Mesendoderm (in vitro differentiated cells): ENCODE results near the gene FLT1.

Experiments used
- DNase-seq: peaks from one replicate; pipeline ENCODE4 v3.0.0; 2013
- H2AK5ac ChIP-seq: 2 replicates; pipeline ENCODE4 v1.6.1; 2013; ENCODE audit warnings: low read length, inconsistent platforms
- H2BK120ac ChIP-seq: 2 replicates; pipeline ENCODE4 v1.6.1; 2013; ENCODE audit warnings: low read depth, mild to moderate bottlenecking, low read length, moderate library complexity, mixed read lengths
- H2BK15ac ChIP-seq: replicated peaks from 2 replicates; pipeline ENCODE4 v1.6.1; 2013; ENCODE audit warnings: low read depth, mild to moderate bottlenecking, moderate library complexity
- H2BK5ac ChIP-seq: 2 replicates; pipeline ENCODE4 v1.6.1; 2013; ENCODE audit warnings: low read length, inconsistent platforms
- H3K18ac ChIP-seq: 2 replicates; pipeline ENCODE4 v1.6.1; 2013; ENCODE audit warnings: mild to moderate bottlenecking, low read length, mixed read lengths
- H3K23ac ChIP-seq: one replicate; pipeline ENCODE4 v1.6.1; 2013; ENCODE audit warnings: low read length
- H3K27ac ChIP-seq: 2 replicates; pipeline ENCODE4 v1.5.1; 2013; ENCODE audit warnings: low read depth, mild to moderate bottlenecking, inconsistent platforms, low read length, moderate library complexity
- H3K27me3 ChIP-seq: 2 replicates; pipeline ENCODE4 v1.6.1; 2013; ENCODE audit warnings: low read length, control low read depth, mild to moderate bottlenecking, inconsistent platforms; ENCODE audit not compliant: insufficient read depth, poor library complexity
- H3K36me3 ChIP-seq: 2 replicates; pipeline ENCODE4 v1.6.1; 2013; ENCODE audit warnings: low read length, inconsistent platforms; ENCODE audit not compliant: control insufficient read depth, insufficient read depth
- H3K4ac ChIP-seq: one replicate; pipeline ENCODE4 v1.6.1; 2013; ENCODE audit warnings: low read depth, mild to moderate bottlenecking, low read length, moderate library complexity
- H3K4me1 ChIP-seq: 2 replicates; pipeline ENCODE4 v1.6.1; 2013; ENCODE audit warnings: low read depth, low read length, inconsistent platforms; ENCODE audit not compliant: control insufficient read depth
- H3K4me2 ChIP-seq: 2 replicates; pipeline ENCODE4 v1.6.1; 2013; ENCODE audit warnings: low read length
- H3K4me3 ChIP-seq: 2 replicates; pipeline ENCODE4 v1.5.1; 2013; ENCODE audit warnings: mild to moderate bottlenecking, low read length
- H3K56ac ChIP-seq: one replicate; pipeline ENCODE4 v1.6.1; 2013; ENCODE audit warnings: low read length
- H3K79me1 ChIP-seq: 2 replicates; pipeline ENCODE4 v1.6.1; 2013; ENCODE audit warnings: low read length, inconsistent platforms
- H3K79me2 ChIP-seq: 2 replicates; pipeline ENCODE4 v1.6.1; 2013; ENCODE audit warnings: mild to moderate bottlenecking, low read length; ENCODE audit not compliant: control insufficient read depth, insufficient read depth
- H3K9ac ChIP-seq: 2 replicates; pipeline ENCODE4 v1.6.1; 2013; ENCODE audit warnings: low read length, inconsistent platforms
- H4K5ac ChIP-seq: one replicate; pipeline ENCODE4 v1.6.1; 2013; ENCODE audit warnings: low read length
- H4K8ac ChIP-seq: one replicate; pipeline ENCODE4 v1.6.1; 2013; ENCODE audit warnings: low read depth, mild to moderate bottlenecking, control low read depth, low read length, moderate library complexity
- WGBS: extraction: QIAGEN DNeasy Blood & Tissue Kit; methylation state at CpG from one replicate; pipeline ENCODE4 v1.1.7; 2013; ENCODE audit warnings: low lambda C conversion rate, missing lambda C conversion rate; ENCODE audit not compliant: insufficient coverage; ENCODE audit errors: extremely low coverage; 5-methylcytosine and 5-hydroxymethylcytosine counted together

Gene FLT1

DNA sequence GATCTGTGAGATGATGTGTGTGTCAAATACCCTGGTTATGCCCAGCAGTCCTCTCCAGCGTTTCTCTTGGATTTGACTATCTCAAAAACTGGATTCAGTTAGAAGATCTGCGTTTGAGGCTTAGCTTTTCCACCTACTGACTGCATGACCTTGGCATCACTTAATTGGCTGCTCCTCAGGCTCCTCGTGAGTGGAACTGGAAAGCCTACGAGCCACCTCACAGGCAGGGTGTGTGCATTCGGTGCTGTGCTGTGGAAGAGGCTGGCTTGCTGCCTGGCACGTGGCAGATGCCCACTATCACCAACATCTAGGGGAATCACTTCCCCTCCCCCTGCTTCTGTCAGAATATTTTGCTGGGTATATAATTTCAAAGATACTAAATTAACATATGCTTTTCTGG is 25.6 kb downstream of the FLT1 start:
- no peak overlapping the region for H3K4me3 ChIP-seq
- no peak overlapping the region for H3K56ac ChIP-seq
- no peak for DNase-seq
- H3K79me2 ChIP-seq, result no peaks in the 10 kb centered on the region
- no peak overlapping the region for H2BK15ac ChIP-seq
- H2AK5ac ChIP-seq, result no peak overlapping the region
- H3K4me1 ChIP-seq, result no peaks in the 10 kb centered on the region
- no peaks in the 10 kb centered on the region for H3K79me1 ChIP-seq
- H3K9ac ChIP-seq, result no peak overlapping the region
- no CpG with 5 or more reads among the region's 6 CpGs for WGBS
- no peak overlapping the region for H2BK120ac ChIP-seq
- no peak overlapping the region for H3K23ac ChIP-seq
- H3K4me2 ChIP-seq, result no peak overlapping the region
- H4K5ac ChIP-seq, result no peak overlapping the region
- no peak overlapping the region for H4K8ac ChIP-seq
- no peaks in the 10 kb centered on the region for H3K36me3 ChIP-seq
- H3K27ac ChIP-seq, result no peak overlapping the region
- no peaks in the 10 kb centered on the region for H3K27me3 ChIP-seq
- no peak overlapping the region for H2BK5ac ChIP-seq
- no peak overlapping the region for H3K18ac ChIP-seq
- H3K4ac ChIP-seq, result no peak overlapping the region

DNA sequence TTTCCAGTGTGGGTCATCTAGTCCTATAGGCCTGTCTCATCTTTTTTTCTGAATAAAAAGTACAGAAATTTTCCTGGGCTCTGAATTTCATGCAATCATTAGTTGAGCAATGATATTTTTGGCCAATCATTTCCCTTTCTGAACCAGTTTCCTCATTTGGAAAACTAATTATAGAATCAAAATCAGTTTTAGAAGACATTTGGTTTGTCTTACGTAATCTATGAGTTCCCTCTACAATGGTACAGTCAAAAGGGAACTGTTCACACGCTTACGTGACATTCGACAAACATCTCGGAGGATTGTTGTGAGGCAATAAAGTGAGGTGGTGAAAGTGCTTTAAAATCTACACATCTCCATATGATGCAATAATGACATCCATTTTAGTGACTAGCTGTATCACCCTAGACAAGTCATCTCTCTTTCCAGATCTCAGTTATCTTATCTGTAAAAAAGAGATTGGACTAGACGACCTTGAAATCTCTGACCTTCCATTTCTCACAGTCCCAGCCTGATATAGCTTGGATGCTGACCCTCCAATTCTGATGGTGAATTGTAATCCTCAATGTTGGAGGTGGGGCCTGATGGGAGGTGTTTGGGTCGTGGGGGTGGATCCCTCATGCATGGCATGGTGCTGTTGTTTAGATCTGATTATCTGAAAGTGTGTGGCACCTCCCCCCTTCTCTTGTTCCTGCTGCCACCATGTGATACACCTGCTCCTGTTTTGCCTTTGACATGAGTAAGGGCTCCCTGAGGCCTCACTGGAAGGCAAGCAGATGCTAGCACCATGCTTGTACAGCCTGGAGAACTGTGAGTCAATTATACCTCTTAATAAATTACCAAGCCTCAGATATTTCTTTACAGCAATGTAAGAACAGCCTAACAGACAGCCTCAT is 26.7 kb downstream of the FLT1 start:
- DNase-seq, result no peak

DNA sequence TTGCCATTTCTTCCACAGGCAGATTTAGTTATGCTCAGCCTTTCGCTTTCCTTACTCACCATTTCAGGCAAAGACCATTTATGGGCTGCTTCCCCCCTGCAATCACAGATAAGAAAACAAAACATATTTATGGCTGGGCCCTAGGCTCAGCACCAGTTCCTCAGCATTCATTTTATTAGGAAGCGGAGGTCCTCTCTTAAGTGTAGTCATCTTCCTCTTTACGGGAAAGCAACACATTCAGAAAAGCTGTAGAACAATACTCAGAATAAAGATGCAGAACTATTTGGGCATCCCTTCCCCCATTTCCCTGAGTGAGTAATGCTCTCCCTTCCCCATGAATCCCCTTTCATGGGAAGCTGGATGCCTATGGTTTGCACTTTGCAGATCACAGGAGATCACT is 27.9 kb downstream of the FLT1 start:
- H2AK5ac ChIP-seq, result no peak overlapping the region
- no peaks in the 10 kb centered on the region for H3K79me2 ChIP-seq
- H4K5ac ChIP-seq, result no peak overlapping the region
- peak; percentile 32 for DNase-seq
- no peaks in the 10 kb centered on the region for H3K79me1 ChIP-seq
- no peak overlapping the region for H2BK120ac ChIP-seq
- H2BK15ac ChIP-seq, result no peak overlapping the region
- H3K56ac ChIP-seq, result no peak overlapping the region
- no peak overlapping the region for H3K18ac ChIP-seq
- H3K4ac ChIP-seq, result no peak overlapping the region
- H3K27me3 ChIP-seq, result no peaks in the 10 kb centered on the region
- no peak overlapping the region for H3K27ac ChIP-seq
- H3K9ac ChIP-seq, result no peak overlapping the region
- H2BK5ac ChIP-seq, result no peak overlapping the region
- WGBS, result no CpG with 5 or more reads among the region's 3 CpGs
- no peaks in the 10 kb centered on the region for H3K4me1 ChIP-seq
- H4K8ac ChIP-seq, result no peak overlapping the region
- no peak overlapping the region for H3K23ac ChIP-seq
- H3K36me3 ChIP-seq, result no peaks in the 10 kb centered on the region
- H3K4me2 ChIP-seq, result no peak overlapping the region
- H3K4me3 ChIP-seq, result no peak overlapping the region

More for the DNA sequence above, 26.7 kb downstream of the FLT1 start:
- Histone ChIP-seq H3K4me1 (no peaks in the 10 kb centered on the region), H3K9ac (no peak overlapping the region), H3K36me3 (no peaks in the 10 kb centered on the region), H3K4me2 (no peak overlapping the region), H3K18ac (no peak overlapping the region), H2BK5ac (no peak overlapping the region), H3K23ac (no peak overlapping the region), H2BK120ac (no peak overlapping the region), H3K27ac (no peak overlapping the region), H3K79me2 (no peaks in the 10 kb centered on the region), H4K8ac (no peak overlapping the region), H2AK5ac (no peak overlapping the region), H3K4me3 (no peak overlapping the region), H3K56ac (no peak overlapping the region), H4K5ac (no peak overlapping the region), H2BK15ac (no peak overlapping the region), H3K4ac (no peak overlapping the region), H3K27me3 (no peaks in the 10 kb centered on the region), H3K79me1 (no peaks in the 10 kb centered on the region)
- WGBS, result no CpG with 5 or more reads among the region's 7 CpGs

DNA sequence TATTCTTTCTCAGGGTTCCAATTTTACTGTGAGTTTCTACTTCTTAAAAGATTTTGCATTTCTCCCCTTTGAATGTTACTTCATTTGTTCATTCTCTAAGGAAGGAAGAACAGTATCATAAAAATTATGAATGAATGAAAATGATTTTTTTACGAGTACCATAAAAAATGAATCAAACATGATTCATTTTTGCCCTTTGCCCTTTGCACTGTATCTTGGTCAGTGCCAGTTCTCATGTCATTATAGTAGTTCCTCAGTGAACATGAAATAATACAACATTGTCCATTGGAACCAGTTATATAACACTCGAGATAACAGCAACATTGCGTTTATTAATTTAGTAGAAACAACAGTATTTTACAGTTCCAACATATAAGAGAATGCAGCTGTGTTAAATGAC is 28.8 kb downstream of the FLT1 start:
- Histone ChIP-seq H3K79me2 (no peaks in the 10 kb centered on the region), H3K23ac (no peak overlapping the region), H3K9ac (no peak overlapping the region), H3K27me3 (no peaks in the 10 kb centered on the region), H4K5ac (no peak overlapping the region), H3K56ac (no peak overlapping the region), H3K79me1 (no peaks in the 10 kb centered on the region), H4K8ac (no peak overlapping the region), H3K27ac (no peak overlapping the region), H2BK15ac (no peak overlapping the region), H2AK5ac (no peak overlapping the region), H2BK5ac (no peak overlapping the region), H3K18ac (no peak overlapping the region), H3K4me2 (no peak overlapping the region), H2BK120ac (no peak overlapping the region), H3K4ac (no peak overlapping the region), H3K36me3 (no peaks in the 10 kb centered on the region), H3K4me1 (no peaks in the 10 kb centered on the region), H3K4me3 (no peak overlapping the region)
- no CpG with 5 or more reads among the region's 3 CpGs for WGBS
- no peak for DNase-seq

DNA sequence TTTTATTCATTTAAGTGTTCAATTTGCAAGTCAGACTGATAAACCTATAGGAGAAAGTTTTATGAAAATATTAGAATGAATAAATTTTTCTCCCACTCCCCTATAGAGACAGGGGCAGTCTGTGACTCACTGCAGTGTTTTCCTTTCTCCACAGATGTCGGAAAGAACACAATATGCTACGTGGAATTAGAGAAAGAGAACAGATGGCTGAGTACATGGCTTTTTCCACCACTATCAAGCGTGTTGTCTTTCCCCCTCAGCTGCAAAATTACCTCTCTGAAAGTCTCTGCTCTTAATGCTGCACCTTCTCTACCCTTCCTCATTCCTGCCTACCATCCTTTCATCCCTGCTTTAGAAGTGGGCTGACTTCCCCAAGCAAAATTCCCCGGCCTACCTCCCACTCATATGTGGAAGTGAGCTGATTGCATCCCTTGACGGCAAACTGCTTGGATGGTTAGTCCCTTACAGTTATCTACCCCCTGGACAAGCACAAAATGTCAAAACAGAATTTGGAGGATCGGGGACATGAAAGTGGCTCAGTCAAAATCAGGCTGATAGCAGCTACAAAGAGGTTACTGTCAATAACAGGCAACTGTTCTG is 30.0 kb downstream of the FLT1 start:
- Histone ChIP-seq H3K9ac (no peak overlapping the region), H3K56ac (no peak overlapping the region), H3K27me3 (no peaks in the 10 kb centered on the region), H3K18ac (no peak overlapping the region), H3K4me2 (no peak overlapping the region), H3K4me3 (no peak overlapping the region), H2BK15ac (no peak overlapping the region), H2AK5ac (no peak overlapping the region), H3K36me3 (no peaks in the 10 kb centered on the region), H3K27ac (no peak overlapping the region), H4K5ac (no peak overlapping the region), H3K79me1 (no peaks in the 10 kb centered on the region), H2BK5ac (no peak overlapping the region), H2BK120ac (no peak overlapping the region), H4K8ac (no peak overlapping the region), H3K4me1 (no peaks in the 10 kb centered on the region), H3K23ac (no peak overlapping the region), H3K4ac (no peak overlapping the region), H3K79me2 (no peaks in the 10 kb centered on the region)
- no peak for DNase-seq
- no CpG with 5 or more reads among the region's 6 CpGs for WGBS
